AG04449 (cell line): ENCODE data around the gene NUDCD3.

Experiments
- CTCF ChIA-PET: fragments of 350-600 bp; formaldehyde crosslinking; extraction: SDS; loops from one replicate; lab custom pipeline; 2021; ENCODE audit warnings: antibody characterized with exemption; lab: Yijun Ruan, JAX
- POLR2A ChIA-PET: fragments of 400-600, 350-600 bp; formaldehyde crosslinking; extraction: SDS; loops from one replicate; lab custom pipeline; 2020; ENCODE audit warnings: antibody characterized with exemption, inconsistent platforms; lab: Yijun Ruan, JAX
- DNase-seq: peaks from one replicate; pipeline ENCODE4 v3.0.0-alpha.2; 2010; ENCODE audit warnings: low read depth, low spot score
- H3K4me3 ChIP-seq: 2 replicates; pipeline ENCODE4 v1.5.1; 2011; ENCODE audit warnings: low read depth, mild to moderate bottlenecking, control low read depth, low read length
- TF ChIP-seq, protein P1 (sequence below): IDR thresholded peaks from one replicate; pipeline ENCODE4 v1.5.1; 2011; ENCODE audit warnings: mild to moderate bottlenecking, moderate library complexity, low read length, control low read depth, inconsistent platforms; ENCODE audit not compliant: insufficient read depth; ENCODE audit errors: missing control alignments

NUDCD3 gene

DNA sequence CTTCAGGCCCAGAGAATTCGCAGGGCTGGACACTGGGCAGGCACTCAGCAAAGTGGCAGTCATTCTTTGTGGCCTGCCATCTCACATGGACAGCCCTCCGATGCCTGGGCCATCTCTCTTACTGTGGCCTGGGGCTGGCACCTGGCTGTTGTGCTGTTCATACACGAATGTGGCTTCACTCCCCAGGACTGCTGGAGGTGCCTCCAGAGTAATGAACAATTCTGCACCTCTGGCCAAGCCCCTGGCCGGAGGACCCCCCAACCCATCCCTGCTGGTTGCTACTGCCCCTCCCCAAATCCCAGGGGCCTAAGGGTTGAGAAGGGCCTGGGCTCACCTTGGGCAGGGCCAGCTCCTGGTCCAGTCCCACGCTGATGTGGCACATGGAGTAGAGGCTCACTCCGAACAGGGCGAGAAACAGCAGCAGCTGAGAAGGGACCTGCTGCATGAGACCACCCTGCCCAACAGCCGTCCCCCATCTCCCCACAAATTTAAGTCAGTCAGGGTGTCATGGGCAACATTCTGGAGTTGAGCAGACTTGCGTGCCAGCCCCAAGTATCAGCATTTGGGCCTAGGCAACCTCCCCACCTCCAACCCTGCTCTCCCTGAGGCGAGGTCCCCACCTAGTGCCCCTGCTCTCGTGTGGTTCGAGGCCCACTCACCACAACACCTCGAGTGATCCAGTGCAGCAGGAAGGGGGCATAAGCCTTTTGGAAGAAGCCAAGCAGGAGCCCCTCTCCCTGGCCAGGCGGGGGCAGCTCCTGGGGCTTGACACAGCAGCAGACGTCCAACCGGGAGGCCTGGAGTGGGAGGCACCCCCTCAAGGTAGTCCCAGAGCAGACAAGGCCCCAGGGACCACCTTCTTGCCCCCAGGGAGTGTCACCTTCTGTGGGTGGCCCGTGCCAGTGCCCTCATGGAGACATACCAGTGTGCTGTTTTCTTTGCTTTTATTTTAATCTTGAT is 41.2 kb upstream of the NUDCD3 start:
- CTCF ChIA-PET, result no interaction called here
- no peak overlapping the region for H3K4me3 ChIP-seq
- TF ChIP-seq, protein P1, sequence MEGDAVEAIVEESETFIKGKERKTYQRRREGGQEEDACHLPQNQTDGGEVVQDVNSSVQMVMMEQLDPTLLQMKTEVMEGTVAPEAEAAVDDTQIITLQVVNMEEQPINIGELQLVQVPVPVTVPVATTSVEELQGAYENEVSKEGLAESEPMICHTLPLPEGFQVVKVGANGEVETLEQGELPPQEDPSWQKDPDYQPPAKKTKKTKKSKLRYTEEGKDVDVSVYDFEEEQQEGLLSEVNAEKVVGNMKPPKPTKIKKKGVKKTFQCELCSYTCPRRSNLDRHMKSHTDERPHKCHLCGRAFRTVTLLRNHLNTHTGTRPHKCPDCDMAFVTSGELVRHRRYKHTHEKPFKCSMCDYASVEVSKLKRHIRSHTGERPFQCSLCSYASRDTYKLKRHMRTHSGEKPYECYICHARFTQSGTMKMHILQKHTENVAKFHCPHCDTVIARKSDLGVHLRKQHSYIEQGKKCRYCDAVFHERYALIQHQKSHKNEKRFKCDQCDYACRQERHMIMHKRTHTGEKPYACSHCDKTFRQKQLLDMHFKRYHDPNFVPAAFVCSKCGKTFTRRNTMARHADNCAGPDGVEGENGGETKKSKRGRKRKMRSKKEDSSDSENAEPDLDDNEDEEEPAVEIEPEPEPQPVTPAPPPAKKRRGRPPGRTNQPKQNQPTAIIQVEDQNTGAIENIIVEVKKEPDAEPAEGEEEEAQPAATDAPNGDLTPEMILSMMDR, result no peak
- POLR2A ChIA-PET, result interaction anchor here (0.5 kb wide), 1 partner anchor 159 kb away, joined by 4 read pairs; no protein-coding TSS in a partner anchor
- no peak for DNase-seq

DNA sequence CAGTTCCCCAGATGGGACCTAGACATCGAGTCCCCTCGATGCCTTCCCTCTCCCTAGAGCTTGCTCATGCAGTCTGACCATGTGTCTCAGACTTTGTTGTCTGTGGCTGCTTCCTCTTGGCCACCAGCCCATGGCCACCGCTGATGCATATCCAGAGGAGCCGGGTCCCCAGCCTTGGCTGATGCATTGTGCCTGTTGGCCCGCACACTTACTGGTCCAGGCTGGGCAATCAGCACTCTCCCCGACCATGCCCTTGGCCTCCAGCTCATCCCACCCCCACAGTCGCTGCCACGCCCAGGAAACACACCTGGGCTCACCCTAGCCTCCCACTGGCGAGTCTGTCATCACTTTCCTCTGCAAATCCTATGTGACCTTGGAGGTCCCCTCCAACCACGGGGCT is 40.5 kb upstream of the NUDCD3 start:
- POLR2A ChIA-PET, result no interaction called here
- H3K4me3 ChIP-seq, result no peak overlapping the region
- no peak for DNase-seq
- TF ChIP-seq, protein P1, result no peak
- CTCF ChIA-PET, result no interaction called here

DNA sequence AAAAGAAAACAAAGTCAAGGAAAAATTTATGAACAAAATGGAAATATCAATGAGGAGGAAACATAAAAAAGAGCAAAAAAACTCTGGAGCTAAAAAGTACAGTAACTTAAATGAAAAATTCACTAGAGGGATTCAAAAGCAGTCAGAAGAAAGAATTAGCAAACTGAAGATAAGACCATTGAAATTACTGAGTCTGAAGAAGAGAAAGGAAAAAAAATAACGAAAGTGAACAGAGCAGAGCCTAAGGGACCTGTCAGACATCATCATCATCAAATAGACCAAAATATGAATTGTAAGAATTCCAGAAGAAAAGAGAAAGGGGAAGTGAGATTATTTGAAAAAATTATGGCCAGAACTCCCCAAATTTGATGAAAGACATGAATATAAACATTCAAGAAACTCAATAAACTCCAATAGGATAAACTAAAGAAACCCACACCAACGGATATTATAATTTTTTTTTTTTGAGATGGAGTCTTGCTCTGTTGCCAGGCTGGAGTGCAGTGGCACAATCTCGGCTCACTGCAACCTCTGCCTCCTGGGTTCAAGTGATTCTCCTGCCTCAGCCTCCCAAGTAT is 34.4 kb upstream of the NUDCD3 start:
- ChIA-PET POLR2A (no interaction called here), CTCF (interaction anchor here (1.3 to 1.8 kb wide), 2 partner anchors 33 to 39 kb away, joined by 3 to 4 read pairs; no protein-coding TSS in a partner anchor)
- DNase-seq, result no peak
- no peak overlapping the region for H3K4me3 ChIP-seq
- TF ChIP-seq, protein P1, result no peak

DNA sequence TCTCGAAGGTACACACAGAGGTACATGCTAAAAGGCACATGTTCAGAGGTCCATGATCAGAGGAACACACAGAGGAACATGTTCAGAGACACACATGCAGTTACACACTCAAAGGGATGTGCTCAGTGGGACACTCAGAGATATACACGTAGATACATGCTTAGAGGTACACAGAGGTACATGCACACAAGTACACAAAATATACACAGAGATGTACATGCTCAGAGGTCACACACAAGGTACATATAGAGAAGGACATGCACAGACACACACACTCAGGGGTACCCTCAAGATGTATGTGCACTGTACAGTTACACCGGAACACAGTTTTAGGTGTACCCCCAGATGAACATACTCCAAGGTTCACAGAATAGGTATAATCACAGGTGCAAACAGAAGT is 31.9 kb upstream of the NUDCD3 start:
- TF ChIP-seq, protein P1, result no peak
- DNase-seq, result no peak
- POLR2A ChIA-PET, result no interaction called here
- CTCF ChIA-PET, result no interaction called here
- H3K4me3 ChIP-seq, result no peak overlapping the region

DNA sequence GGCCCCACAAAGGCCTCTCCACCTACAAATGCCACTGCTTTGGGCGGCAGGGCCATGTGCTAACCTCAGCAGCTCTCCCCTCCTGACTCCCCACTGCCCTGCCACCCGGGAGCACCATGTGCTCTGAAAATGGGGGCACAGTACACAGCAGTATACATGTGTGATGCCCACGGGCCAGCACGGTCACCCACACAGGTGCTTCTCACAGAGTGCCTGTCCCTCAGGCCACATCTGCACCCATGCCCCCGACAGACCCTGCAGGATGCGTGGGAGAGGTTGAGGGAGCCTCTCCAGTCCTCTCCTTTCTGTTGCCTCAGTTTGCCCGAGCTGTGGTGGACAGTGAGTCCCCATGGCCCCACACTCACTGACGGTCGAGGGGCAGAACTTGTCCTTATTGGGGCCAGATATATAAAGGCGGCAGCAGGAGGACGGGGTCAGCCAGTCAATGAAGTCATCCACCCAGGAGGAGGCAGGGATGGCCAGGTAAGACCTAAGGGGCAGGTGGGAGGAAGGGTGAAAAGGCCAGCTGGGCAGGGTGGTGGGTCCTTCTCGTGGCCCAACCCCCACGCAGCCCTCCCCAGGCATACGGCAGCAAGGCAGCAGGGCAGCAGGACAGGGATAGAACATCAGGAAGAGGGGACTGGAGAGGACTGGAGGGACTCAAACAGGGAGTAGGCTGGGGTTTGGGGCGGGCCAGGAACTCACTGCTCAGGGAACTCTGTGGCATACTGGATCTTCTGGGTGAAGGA is 31.1 kb upstream of the NUDCD3 start:
- CTCF ChIA-PET, result interaction anchor here (1.1 kb wide), 1 partner anchor 281 kb away, joined by 3 read pairs; no protein-coding TSS in a partner anchor
- POLR2A ChIA-PET, result no interaction called here
- DNase-seq, result no peak
- TF ChIP-seq, protein P1, result no peak
- no peak overlapping the region for H3K4me3 ChIP-seq
